Breast epithelium (tissue), 4 donors: ENCODE results near the gene POR. TPM values are rescaled to one million over a fixed set of nuclear protein-coding genes. Genes with fewer than 3 reads are reported as not detected.

ENCODE experiments used
- DNase-seq, 2 donors: peaks; one replicate each; pipeline ENCODE4 v3.0.0-alpha.2; 2019; ENCODE audit warnings: low spot score in 2 of 2
- H3K27ac ChIP-seq, 2 donors: fragments of 200-600 bp; sonication (generic) in 1 of 2; one replicate each; pipeline ENCODE4 v1.5.1; 2016 to 2019; ENCODE audit warnings: mild to moderate bottlenecking in 1 of 2
- H3K27me3 ChIP-seq, 2 donors: fragments of 200-600 bp; sonication (generic) in 1 of 2; one replicate each; pipeline versions ENCODE4 v1.5.1 to v1.6.0; 2017 to 2019; ENCODE audit warnings: control low read depth in 1 of 2, mild to moderate bottlenecking in 1 of 2
- H3K36me3 ChIP-seq: fragments of 200-600 bp; one replicate; pipeline ENCODE4 v1.5.1; 2019
- H3K4me1 ChIP-seq, 2 donors: fragments of 200-600 bp; sonication (generic); one replicate each; pipeline ENCODE4 v1.5.1; 2016 to 2019; ENCODE audit warnings: control low read depth in 1 of 2
- H3K4me3 ChIP-seq, 3 donors: fragments of 200-600 bp; sonication (generic); 1 replicate in 2 of 3; 2 replicates in 1 of 3; pipeline ENCODE4 v1.5.1; 2016 to 2019; ENCODE audit warnings: mild to moderate bottlenecking in 3 of 3, moderate library complexity in 2 of 3
- H3K9me3 ChIP-seq, 2 donors: fragments of 200-600 bp; sonication (generic) in 1 of 2; one replicate each; pipeline ENCODE4 v1.5.1; 2016 to 2019; ENCODE audit warnings: control low read depth in 1 of 2
- POLR2A ChIP-seq: fragments of 450-650 bp; IDR thresholded peaks from one replicate; pipeline ENCODE4 v1.6.1; 2016; ENCODE audit warnings: antibody characterized with exemption, mild to moderate bottlenecking, moderate library complexity
- POLR2AphosphoS5 ChIP-seq, 3 donors: sonication (generic); formaldehyde crosslinking; IDR thresholded peaks; one replicate each; pipeline ENCODE4 v1.6.1; 2017; ENCODE audit warnings: antibody characterized with exemption in 3 of 3
- intact Hi-C: fragments of 100-400 bp; cut with DNase I; formaldehyde crosslinking; loops from one replicate; pipeline ENCODE4 v1.15.1; 2023; ENCODE audit warnings: low total_unique reads
- total RNA-seq, 3 donors: library from RNA; depleted of rRNA; stranded (reverse); fragments of >200 nt; gene quantifications; one replicate each; pipeline ENCODE4 v1.1.0, GENCODE V29; 2016
- TF ChIP-seq, protein P1 (sequence below), 3 donors: fragments of 450-650 bp; IDR thresholded peaks; one replicate each; pipeline ENCODE4 v1.5.1; 2016 to 2017; ENCODE audit warnings: antibody characterized with exemption in 3 of 3, mild to moderate bottlenecking in 3 of 3, moderate library complexity in 3 of 3

POR gene
- total RNA-seq, 3 donors from 2014 or later = 62.1 to 123 (median 87.7) TPM

DNA sequence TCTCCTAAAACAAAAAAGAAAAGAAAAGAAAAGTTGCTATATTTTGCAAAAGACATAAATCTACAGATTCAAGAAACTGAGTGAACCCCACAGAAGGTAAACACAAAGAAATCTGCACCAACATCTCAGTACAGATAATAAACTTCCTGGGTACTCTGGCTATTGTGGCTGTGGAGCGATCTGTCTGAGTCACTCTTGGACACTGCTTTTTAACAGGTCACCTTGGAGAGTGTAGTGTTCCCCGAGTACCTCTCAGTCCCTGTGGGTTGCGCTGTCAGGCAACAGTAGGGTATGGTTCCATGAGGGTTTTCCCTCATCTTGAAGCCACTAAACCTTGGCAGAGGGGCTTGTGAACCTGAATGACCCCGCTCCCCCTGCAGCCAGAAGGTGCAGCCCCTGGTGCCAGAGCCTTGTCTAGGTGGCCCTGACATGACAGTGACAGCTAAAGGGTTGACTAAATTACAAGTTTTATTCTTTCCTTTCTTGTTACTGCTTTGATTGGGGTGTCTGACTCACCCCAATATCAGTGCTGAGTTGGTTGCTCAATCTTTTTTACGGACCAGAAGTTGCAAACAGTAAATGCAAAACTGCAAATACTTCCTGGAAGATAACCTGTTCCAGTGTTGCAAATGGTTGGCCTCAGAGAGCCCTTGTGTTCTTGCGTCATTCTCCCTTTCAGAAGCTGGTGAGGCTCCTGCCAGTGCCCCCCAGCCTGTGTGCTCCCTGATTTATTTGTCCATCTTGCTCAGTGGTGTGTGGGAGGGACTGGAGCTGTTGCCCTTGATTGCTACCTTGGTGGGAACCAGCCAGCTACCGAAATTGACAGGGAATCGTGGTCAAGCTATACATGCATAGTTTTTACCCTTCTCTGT, 30.6 kb downstream of the POR start:
- H3K27ac ChIP-seq = peak overlapping the region in 1 of 2 donors; percentile 44
- H3K4me1 ChIP-seq = no peaks in the 10 kb centered on the region
- TF ChIP-seq, protein P1, sequence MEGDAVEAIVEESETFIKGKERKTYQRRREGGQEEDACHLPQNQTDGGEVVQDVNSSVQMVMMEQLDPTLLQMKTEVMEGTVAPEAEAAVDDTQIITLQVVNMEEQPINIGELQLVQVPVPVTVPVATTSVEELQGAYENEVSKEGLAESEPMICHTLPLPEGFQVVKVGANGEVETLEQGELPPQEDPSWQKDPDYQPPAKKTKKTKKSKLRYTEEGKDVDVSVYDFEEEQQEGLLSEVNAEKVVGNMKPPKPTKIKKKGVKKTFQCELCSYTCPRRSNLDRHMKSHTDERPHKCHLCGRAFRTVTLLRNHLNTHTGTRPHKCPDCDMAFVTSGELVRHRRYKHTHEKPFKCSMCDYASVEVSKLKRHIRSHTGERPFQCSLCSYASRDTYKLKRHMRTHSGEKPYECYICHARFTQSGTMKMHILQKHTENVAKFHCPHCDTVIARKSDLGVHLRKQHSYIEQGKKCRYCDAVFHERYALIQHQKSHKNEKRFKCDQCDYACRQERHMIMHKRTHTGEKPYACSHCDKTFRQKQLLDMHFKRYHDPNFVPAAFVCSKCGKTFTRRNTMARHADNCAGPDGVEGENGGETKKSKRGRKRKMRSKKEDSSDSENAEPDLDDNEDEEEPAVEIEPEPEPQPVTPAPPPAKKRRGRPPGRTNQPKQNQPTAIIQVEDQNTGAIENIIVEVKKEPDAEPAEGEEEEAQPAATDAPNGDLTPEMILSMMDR (IDR thresholded peaks at IDR 0.05) = no peak
- peak in 1 of 3 donors; percentile 11 for TF ChIP-seq POLR2AphosphoS5 (IDR thresholded peaks at IDR 0.05)
- no peak overlapping the region for H3K4me3 ChIP-seq
- DNase-seq = no peak
- H3K9me3 ChIP-seq = no peaks in the 10 kb centered on the region
- H3K36me3 ChIP-seq = no peaks in the 10 kb centered on the region
- H3K27me3 ChIP-seq = no peaks in the 10 kb centered on the region
- intact Hi-C loops = no loop called here

DNA sequence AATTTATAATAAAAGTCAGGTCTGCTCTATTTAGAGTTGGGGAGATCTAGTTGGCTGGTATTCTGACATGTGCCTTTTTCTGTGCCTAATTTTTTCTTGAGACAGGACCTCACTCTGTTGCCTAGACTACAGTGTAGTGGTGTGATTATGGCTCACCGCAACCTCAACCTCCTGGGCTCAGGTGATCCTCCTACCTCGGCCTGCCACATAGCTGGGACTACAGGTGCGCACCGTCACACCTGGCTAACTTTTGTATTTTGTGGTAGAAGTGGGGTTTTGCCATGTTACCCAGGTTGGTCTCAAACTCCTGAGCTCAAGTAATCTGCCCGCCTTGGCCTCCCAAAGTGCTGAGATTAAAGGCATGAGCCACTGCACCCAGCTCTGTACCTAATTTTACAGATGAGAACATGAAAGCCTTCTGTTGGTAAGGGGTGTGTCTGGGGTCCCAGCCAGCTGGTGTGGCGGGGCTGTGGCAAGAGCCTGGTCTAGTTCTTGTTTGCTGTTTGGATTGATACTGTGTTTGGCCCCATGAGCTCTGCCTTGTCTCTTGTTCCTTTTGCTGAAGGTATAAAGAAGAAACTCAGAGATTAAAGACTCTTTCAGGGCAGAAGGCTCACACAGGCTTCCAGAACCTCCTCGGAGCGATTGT, 31.4 kb downstream of the POR start:
- Histone ChIP-seq H3K4me3 (no peak overlapping the region), H3K9me3 (no peaks in the 10 kb centered on the region), H3K27ac (no peak overlapping the region), H3K36me3 (no peaks in the 10 kb centered on the region), H3K4me1 (no peaks in the 10 kb centered on the region), H3K27me3 (no peaks in the 10 kb centered on the region)
- intact Hi-C loops = no loop called here
- DNase-seq = no peak
- TF ChIP-seq POLR2AphosphoS5 (IDR thresholded peaks at IDR 0.05) = no peak
- TF ChIP-seq, protein P1 (IDR thresholded peaks at IDR 0.05) = no peak
- TF ChIP-seq POLR2A = no peak

DNA sequence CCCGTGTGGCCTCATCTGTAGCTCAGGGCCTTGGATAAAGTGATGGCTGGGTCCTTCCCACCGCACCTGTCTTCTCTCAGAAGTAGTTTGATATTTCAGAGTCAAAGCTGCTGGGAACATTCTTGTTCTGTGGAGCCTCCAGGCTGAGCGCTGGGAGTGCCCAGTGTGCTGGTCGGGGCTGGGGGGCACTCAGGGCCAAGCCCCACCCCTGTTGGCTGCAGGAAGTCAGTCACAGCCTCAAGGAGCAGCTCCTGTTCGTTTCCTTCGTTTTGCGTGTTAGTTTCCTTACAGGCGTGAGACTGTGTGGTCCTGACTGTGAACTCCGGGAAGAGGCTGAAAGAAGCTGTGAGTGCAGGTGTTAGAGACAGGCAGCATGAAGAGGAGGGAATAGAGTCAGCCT, 33.2 kb downstream of the POR start:
- Histone ChIP-seq H3K9me3 (no peaks in the 10 kb centered on the region), H3K4me1 (no peaks in the 10 kb centered on the region), H3K27me3 (no peaks in the 10 kb centered on the region), H3K36me3 (no peaks in the 10 kb centered on the region), H3K4me3 (no peak overlapping the region), H3K27ac (no peak overlapping the region)
- intact Hi-C loops = no loop called here
- no peak for DNase-seq
- TF ChIP-seq POLR2A = no peak

DNA sequence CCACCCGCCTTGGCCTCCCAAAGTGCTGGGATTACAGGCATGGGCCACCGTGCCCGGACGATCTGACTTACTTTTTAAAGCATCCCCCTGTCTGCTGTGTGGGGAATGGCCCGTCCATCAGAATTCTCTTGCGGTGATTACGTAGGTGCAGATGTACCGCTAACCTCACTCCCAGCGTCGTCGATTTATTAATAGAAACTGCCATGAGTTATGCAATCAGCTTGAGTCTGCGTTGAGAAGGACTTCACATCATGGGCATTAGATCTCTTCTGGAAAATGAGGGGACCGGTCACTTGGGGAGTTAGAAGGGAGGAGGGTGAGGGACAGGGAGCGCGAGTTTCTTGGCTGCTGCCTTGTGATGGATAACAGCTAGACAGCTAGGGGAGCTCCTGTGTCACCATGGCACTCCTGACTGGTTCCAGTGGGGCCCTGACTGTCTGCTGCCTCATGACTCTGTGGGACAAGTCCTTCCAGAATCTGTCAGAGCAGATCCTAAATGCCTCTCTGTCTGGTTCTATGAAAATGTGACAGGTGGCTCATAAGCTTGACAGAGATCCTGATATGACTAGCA, 35.2 kb downstream of the POR start:
- H3K9me3 ChIP-seq = no peaks in the 10 kb centered on the region

DNA sequence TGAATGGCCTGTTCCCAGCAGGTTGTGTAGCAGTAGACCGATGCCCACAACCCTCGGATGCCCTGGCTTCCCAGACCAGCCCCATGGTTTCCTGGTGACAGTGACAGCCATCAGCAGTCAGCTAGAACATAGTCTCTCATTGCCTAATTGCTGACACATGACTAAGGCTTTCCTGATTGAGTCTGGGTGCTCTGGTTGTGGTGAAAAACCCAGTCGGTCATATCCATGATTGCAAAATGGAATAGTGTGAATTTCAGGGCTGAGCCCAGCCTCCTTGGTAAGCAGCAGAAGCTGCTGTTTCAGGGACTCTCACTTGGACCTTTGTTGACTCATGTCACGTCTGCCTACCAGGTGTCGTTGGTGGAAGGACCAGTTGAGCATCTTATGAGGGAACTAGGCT, 36.6 kb downstream of the POR start:
- H3K36me3 ChIP-seq = no peaks in the 10 kb centered on the region
- peak overlapping the region in 1 of 2 donors; percentile 59 for H3K27ac ChIP-seq
- intact Hi-C loops = no loop called here
- TF ChIP-seq, protein P1 (IDR thresholded peaks at IDR 0.05) = no peak
- peak in 1 of 3 donors; percentile 66 for TF ChIP-seq POLR2AphosphoS5 (IDR thresholded peaks at IDR 0.05)
- peak in 1 of 2 donors; percentile 21 for DNase-seq
- H3K4me3 ChIP-seq = no peak overlapping the region
- H3K9me3 ChIP-seq = no peaks in the 10 kb centered on the region
- no peaks in the 10 kb centered on the region for H3K27me3 ChIP-seq
- no peaks in the 10 kb centered on the region for H3K4me1 ChIP-seq

More for the DNA sequence above, 35.2 kb downstream of the POR start:
- Histone ChIP-seq H3K27me3 (no peaks in the 10 kb centered on the region), H3K4me1 (no peaks in the 10 kb centered on the region), H3K4me3 (no peak overlapping the region), H3K36me3 (no peaks in the 10 kb centered on the region), H3K27ac (no peak overlapping the region)
- no peak for DNase-seq
- intact Hi-C loops = no loop called here
- TF ChIP-seq, protein P1 (IDR thresholded peaks at IDR 0.05) = no peak
- TF ChIP-seq POLR2A (no peak), POLR2AphosphoS5 (IDR thresholded peaks at IDR 0.05) (no peak)
